Stimulated activated CD8-positive, alpha-beta memory T cell treated with anti-CD3 and anti-CD28 coated beads, Interleukin-15, amount 100 ng/mL, for 48 hours (primary cell): Measurements from ENCODE around the gene THBS1.

Experiments used
- DNase-seq, 2 donors: peaks; one replicate each; pipeline ENCODE4 v3.0.0-alpha.2; 2020; ENCODE audit warnings: low read depth in 2 of 2

THBS1 gene

GRCh38 chr15:39580485-39581241 lies at the start of gene THBS1:
Gene THBS1 (plus strand): TSS chr15:39581079. CDS start chr15:39581858, 779 bp downstream.
- DNase-seq: peak in 1 of 2 donors; percentile 15

GRCh38 chr15:39534996-39535395 lies 45.9 kb upstream of the THBS1 start:
- no peak for DNase-seq

DNA sequence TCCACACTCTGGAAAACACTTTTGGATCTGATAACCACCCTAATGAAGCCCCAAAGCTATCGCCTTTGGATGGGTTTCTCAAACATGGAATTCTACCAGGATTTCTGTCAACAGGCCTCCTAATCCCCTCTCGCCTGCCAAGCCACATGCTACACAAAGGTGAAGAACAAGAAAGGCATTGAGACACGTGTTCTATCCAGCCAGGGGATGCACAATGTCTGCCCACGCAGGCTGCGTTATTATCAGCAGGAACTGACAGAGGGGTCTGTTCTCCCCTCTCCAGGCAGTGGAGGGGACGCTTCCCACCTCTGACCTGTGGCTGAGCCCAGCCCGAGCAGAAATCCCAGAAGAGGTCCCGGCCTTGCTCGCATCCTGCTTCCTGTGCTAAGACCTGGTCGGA lies 45.4 kb upstream of the THBS1 start:
- DNase-seq: no peak

- no peak for DNase-seq
Observed at GRCh38 chr15:39538936-39539335, 41.9 kb upstream of the THBS1 start.

GRCh38 chr15:39539466-39539865 lies 41.4 kb upstream of the THBS1 start:
- no peak for DNase-seq

- no peak for DNase-seq
Observed at GRCh38 chr15:39539973-39540558, 40.8 kb upstream of the THBS1 start.

GRCh38 chr15:39542385-39543065 lies 38.4 kb upstream of the THBS1 start:
- no peak for DNase-seq

DNA sequence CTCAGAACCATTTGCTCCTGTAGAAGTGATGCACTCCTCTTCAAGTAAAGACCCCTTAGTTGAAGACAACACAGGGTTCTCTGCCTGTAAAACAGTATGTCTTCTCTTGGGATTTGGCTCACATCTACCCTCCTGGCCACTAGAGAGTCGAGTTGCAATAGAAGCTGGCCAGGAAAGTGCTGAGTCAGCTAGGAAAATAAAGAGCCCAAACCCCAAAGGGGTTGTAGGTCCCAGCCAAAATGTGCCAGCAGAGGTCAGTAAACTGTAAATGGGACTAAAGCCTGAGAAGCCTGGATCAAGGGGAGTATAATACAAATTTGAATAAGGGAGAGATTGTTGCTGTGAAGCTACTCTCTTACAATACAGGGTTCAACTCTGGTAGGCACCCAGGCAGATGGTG lies 37.2 kb upstream of the THBS1 start:
- DNase-seq: no peak

DNA sequence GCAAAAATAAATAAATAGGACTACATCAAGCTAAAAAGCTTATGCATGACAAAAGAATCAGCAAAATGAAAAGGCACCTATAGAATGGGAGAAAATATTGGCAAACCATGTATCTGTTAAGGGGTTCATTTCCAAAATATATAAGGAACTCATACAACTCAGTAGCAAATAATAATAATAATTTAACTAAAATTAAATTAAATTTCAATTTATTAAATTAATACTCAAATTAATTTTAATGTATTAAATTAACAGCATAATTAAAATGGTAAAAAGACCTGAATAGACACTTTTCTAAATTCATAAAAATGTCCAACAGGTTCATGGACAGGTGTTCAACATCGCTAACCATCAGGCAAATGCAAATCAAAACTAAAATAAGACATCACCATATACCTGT lies 34.0 kb upstream of the THBS1 start:
- DNase-seq: no peak

DNA sequence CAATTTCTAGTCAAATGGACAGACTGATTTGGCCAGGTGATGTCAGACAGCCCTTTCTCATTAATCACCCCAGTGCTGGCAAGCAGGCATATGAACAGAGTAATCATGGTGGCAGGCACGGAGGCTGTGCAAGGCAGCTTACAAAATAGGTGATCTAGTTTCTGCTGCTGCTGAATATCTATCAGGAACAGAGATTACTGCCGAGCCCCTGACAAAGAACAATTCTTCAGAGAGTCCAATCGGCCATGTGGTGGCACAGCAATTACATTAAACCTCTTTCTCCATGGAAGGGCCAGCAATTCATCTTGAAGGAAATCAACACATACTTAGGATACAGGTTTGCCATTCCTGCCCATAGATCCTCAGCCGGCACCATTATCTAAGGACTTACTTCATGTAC lies 32.3 kb upstream of the THBS1 start:
- no peak for DNase-seq

- no peak for DNase-seq
Observed at GRCh38 chr15:39549912-39550311, 31.0 kb upstream of the THBS1 start.

- no peak for DNase-seq
Observed at GRCh38 chr15:39551476-39551875, 29.4 kb upstream of the THBS1 start.

DNA sequence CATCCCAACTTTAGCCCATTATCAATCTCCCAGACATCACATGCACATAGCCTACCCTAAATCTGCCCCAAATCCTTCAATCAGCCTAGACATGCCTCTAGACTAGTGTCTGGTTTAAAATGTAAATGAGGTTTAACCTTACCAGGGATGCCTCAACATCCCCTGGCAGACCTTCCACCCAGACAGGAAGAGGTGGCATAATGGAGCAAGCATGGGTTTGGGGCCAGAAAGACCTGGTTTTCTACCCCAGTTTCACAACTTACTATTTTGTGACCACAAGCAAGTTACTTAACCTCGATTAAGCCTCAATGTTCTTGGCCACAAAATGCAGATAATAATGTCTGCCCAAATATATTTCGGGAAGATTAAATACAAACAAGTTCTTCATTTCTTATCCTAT lies 28.3 kb upstream of the THBS1 start:
- no peak for DNase-seq

DNA sequence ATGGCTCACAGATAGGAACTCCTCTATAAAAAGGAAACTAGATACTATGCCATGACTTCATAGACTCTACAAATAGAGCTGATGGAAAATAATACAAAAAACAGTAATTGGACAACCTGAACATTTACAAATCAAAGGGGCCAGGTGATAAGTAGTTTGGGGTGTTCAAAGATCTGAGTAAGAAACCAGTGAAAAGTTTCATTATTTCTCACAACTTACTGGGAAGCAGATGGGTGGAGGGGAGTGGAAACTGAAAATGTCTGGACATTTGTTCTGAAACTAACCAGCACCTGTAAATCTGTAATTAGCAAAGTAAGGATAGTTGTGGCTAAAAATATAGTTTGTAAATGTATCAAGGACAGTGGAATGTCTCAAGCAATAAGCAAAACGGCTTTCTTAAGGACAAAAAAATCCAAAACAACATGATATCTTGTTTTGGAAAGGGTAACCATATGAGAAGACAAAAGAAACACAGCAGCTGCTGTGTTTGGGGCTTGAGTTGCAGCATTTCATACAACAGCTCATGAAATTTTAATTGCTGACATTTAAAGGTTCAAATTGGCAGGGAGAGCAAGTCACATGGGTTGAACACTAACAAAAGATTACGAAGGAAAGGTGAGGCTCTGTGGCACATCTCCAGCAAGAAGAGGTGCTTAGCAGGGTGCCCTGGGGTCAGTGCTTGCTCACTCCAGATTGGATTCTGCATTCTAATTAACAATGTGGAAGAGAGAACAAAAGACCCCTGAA lies 26.8 kb upstream of the THBS1 start:
- DNase-seq: no peak

DNA sequence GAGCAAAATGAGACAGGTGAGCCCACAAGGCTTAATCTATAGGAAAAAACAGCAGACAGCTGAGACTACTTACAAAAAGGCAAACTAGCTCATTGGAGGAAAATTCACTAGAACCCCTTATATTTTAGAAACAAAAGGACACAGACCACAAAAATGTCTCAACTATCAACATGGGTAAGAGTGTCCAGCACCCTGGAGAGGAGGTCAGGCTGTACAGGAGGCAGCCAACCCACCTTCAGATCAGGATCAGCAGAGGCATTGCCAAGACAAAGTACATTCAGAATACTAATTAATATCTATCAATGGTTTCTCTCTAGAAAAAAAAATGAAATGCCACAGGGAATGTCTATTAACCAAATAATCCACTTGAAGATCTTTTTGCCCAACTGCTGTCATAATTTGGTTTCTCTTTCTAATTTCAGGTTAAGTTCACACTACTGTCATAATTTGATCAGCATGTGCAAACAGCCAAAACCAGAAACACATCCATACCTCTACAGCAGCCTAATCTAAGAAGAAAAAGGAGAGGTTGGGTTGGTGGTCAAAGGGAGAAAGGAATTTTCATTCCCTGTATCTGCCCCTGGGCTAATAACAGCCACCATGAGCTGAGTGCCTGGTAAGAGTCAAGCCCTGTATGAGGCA lies 26.0 kb upstream of the THBS1 start:
- no peak for DNase-seq

DNA sequence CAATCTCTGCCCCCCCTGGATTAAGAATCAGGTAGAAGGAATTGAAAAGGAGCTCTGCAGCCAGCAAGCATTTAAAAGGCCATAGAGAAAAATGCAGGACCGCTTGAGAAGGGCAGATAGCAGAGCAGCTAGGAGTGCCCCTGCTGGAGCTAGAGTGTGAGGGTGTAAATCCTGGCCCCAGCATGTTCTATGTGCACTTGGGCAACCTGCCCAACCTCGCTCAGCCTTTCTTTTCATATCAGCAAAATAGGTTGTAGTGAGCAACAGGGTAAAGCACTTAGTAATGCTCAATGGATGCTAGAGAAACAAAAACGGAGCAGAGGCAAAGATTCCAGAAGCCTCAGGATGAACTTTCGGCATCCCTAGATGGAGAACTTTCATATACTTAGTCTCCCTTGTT lies 25.0 kb upstream of the THBS1 start:
- DNase-seq: no peak

GRCh38 chr15:39556461-39556860 lies 24.4 kb upstream of the THBS1 start:
- DNase-seq: no peak

DNA sequence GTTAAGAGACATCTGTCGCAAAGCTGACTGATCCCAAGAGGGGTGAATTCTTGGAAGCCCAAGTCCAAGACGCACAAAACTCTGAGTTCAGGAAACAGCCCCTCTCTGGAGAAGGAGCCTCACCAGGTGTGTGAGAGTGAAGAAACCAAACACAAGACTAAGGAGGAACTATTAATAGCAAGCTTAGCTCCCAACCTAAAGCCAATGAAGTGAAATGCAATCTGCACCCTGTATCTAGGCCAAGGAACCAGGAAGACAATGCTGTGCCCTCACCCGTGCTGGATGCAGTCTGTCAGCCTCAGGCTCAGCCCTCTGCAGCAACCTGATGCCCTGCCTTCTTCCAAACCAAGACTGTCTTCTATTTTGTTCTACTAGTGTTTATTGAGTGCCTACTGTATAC lies 22.5 kb upstream of the THBS1 start:
- DNase-seq: no peak

DNA sequence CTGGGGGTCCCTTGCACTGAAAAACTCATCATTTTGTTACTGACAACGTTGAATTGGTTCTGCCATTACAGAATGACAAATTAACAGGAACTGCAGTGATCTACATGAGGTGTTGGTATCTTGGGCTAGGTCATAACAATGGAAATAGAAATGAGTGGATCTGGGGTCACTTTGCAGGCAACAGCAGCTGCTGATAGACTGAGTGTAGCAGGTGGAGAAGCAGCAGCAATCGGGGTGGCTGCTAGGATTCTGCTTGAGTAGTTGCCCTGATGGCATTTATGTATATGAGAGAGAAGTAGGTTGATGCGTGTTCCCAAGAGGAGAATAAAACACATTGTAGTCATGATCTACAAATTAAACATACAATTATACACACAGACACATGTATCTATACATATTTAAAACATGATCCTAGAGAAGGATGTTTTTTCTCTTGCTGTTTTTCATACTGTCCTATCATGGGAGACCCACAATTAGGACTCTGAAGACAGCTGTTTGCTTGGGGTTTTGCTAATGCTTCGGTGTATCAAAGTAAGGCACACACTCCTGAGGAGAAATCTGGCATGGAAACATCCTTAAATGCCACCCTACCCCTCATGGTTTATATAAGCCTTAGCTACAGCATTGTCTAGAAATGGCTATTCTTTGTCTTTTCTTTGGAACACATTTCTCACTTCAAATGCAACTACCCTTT lies 15.8 kb upstream of the THBS1 start:
- no peak for DNase-seq

DNA sequence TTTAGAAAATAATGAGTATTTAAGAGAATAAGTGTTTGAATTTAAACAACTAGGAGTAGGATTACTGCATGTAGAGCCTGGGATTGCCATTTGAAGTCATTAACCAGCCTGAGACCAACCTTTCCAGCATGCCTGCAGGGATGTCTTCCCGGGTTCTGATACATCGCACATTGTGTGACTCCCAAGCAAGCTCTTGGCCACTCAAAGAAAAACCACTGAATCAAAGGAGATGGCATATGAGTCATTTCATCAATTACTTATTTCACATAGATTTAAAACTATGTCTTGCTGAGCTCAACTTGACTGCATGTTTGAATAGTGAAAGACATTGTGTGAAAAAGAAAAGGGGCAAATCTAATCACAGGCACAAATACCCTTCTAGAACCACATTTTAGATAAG lies 15.0 kb upstream of the THBS1 start:
- no peak for DNase-seq

GRCh38 chr15:39573287-39573686 lies 7.6 kb upstream of the THBS1 start:
- no peak for DNase-seq
